A673 (cell line): ENCODE results near the gene CARF. TPM values are rescaled to one million over a fixed set of nuclear protein-coding genes. Genes with fewer than 3 reads are reported as not detected.

Source experiments
- total RNA-seq: library from RNA; stranded (reverse); gene quantifications from 2 replicates; pipeline ENCODE4 v1.2.3, GENCODE V29; 2021

The CARF gene
- total RNA-seq, 1 experiment from 2014 or later, result 5.1 TPM

Other genes with a start within 250 kb of the CARF start
- 3.2 and 4.7 TPM in 2 replicates for gene ICA1L, start 40.5 kb upstream of the CARF start, total RNA-seq
- gene WDR12, start 602 bp upstream of the CARF start, total RNA-seq, result 152 and 164 TPM in 2 replicates
- gene NBEAL1, start 102.6 kb downstream of the CARF start, total RNA-seq, result 14.1 and 15.8 TPM in 2 replicates